NCI-H2081 (cell line): ENCODE data around the gene RGL1.

Experiments used
- DNase-seq, 2 experiments: peaks; one replicate each; lab custom pipeline; 2025; lab: John Stamatoyannopoulos, UW

RGL1 gene

GRCh38 chr1:183869664-183870063 lies 64.7 kb downstream of the RGL1 start:
- no peak for DNase-seq

- DNase-seq, result no peak
Measured at GRCh38 chr1:183870351-183871077, 65.6 kb downstream of the RGL1 start.

- DNase-seq, result peak; percentile 48 to 54
Measured at GRCh38 chr1:183871142-183871541, 66.2 kb downstream of the RGL1 start.

- no peak for DNase-seq
Measured at GRCh38 chr1:183871601-183872000, 66.7 kb downstream of the RGL1 start.

GRCh38 chr1:183872403-183872802 lies 67.5 kb downstream of the RGL1 start:
- DNase-seq, result no peak

GRCh38 chr1:183873642-183874041 lies 68.7 kb downstream of the RGL1 start:
- no peak for DNase-seq

GRCh38 chr1:183876309-183876708 lies 71.4 kb downstream of the RGL1 start:
- no peak for DNase-seq

- no peak for DNase-seq
Measured at GRCh38 chr1:183877053-183877720, 72.3 kb downstream of the RGL1 start.

- no peak for DNase-seq
Measured at GRCh38 chr1:183879494-183879893, 74.6 kb downstream of the RGL1 start.

- DNase-seq, result no peak
Measured at GRCh38 chr1:183879966-183880365, 75.0 kb downstream of the RGL1 start.

GRCh38 chr1:183880531-183881243 lies 75.8 kb downstream of the RGL1 start:
- no peak for DNase-seq

- DNase-seq, result peak in 1 of 2 experiments; percentile 12
Measured at GRCh38 chr1:183881387-183882131, 76.6 kb downstream of the RGL1 start.

- no peak for DNase-seq
Measured at GRCh38 chr1:183882335-183883167, 77.6 kb downstream of the RGL1 start.

GRCh38 chr1:183883623-183884022 lies 78.7 kb downstream of the RGL1 start:
- no peak for DNase-seq

- no peak for DNase-seq
Measured at GRCh38 chr1:183884526-183884925, 79.6 kb downstream of the RGL1 start.

- DNase-seq, result no peak
Measured at GRCh38 chr1:183885142-183885735, 80.3 kb downstream of the RGL1 start.

GRCh38 chr1:183886083-183886828 lies 81.3 kb downstream of the RGL1 start:
- no peak for DNase-seq

GRCh38 chr1:183886853-183887252 lies 81.9 kb downstream of the RGL1 start:
- DNase-seq, result no peak

- no peak for DNase-seq
Measured at GRCh38 chr1:183887826-183888819, 83.2 kb downstream of the RGL1 start.
